ENCODE data around the gene KCNQ1. TPM values are rescaled to one million over a fixed set of nuclear protein-coding genes. Genes with fewer than 3 reads are reported as not detected.

Gene KCNQ1
- total and polyA plus RNA-seq, 2 experiments from 2014 or later = not detected

GRCh38 chr11:2824851-2825250 is 380.0 kb downstream of the KCNQ1 start:
- no peaks in the 10 kb centered on the region for H4K20me1 ChIP-seq (ENCODE audit: insufficient read depth)
- H3K9me3 ChIP-seq (ENCODE audit: low read depth) = no peaks in the 10 kb centered on the region
- peak overlapping the region; percentile 79; the same call in 1 of the 2 replicates for H3K9ac ChIP-seq
- 0 out of 2 replicates have a peak, but pooled peaks cover under 1% of the 10 kb centered on the region for H3K27me3 ChIP-seq (replicated peaks; ENCODE audit: insufficient read depth)
- H3K36me3 ChIP-seq (ENCODE audit: low read depth) = no peaks in the 10 kb centered on the region
- DNase-seq = peak; percentile 24
- H3K9me2 ChIP-seq (ENCODE audit: insufficient read depth) = no peaks in the 10 kb centered on the region
- H3F3A ChIP-seq (ENCODE audit: insufficient read depth) = peaks cover 9% of the 10 kb centered on the region; the same call in 1 of the 2 replicates
- WGBS, 2 experiments (ENCODE audit: low coverage in 1 of 2, low lambda C conversion rate in 2 of 2, missing lambda C conversion rate in 2 of 2) = 18 to 22% methylated on average over 11 to 17 of the region's 18 CpGs
- H2AFZ ChIP-seq = peak overlapping the region; percentile 75
- peaks cover 21% of the 10 kb centered on the region for H3K4me1 ChIP-seq (ENCODE audit: insufficient read depth)
- H3K4me2 ChIP-seq (ENCODE audit: unreplicated experiment) = peak overlapping the region; percentile 69
- peak overlapping the region; percentile 94 for H3K27ac ChIP-seq
- no peaks in the 10 kb centered on the region for H3K79me2 ChIP-seq (ENCODE audit: insufficient read depth)
- no peak for TF ChIP-seq EZH2 (IDR thresholded peaks at IDR 0.05; ENCODE audit: insufficient read depth, poor library complexity, severe bottlenecking)
- no peak for TF ChIP-seq EZH2phosphoT487 (IDR thresholded peaks at IDR 0.05; ENCODE audit: insufficient read depth, low read depth)
- no peak overlapping the region for H3K4me3 ChIP-seq
- in situ Hi-C loops (cut with MboI) = no loop called here

- in situ Hi-C loops (cut with MboI) = no loop called here
- Histone ChIP-seq H3K4me1 (ENCODE audit: insufficient read depth) (peaks cover 21% of the 10 kb centered on the region), H3K4me3 (peak overlapping the region; percentile 46)
Observed at GRCh38 chr11:2825261-2825888, 380.6 kb downstream of the KCNQ1 start.

GRCh38 chr11:2825889-2826678 is 381.3 kb downstream of the KCNQ1 start:
- H3K9me2 ChIP-seq (ENCODE audit: insufficient read depth) = no peaks in the 10 kb centered on the region
- no peaks in the 10 kb centered on the region for H3K79me2 ChIP-seq (ENCODE audit: insufficient read depth)
- no peaks in the 10 kb centered on the region for H4K20me1 ChIP-seq (ENCODE audit: insufficient read depth)
- in situ Hi-C loops (cut with MboI) = no loop called here
- H3F3A ChIP-seq (ENCODE audit: insufficient read depth) = peaks cover 9% of the 10 kb centered on the region; the same call in 1 of the 2 replicates
- peak overlapping the region; percentile 75 for H2AFZ ChIP-seq
- peaks cover 21% of the 10 kb centered on the region for H3K4me1 ChIP-seq (ENCODE audit: insufficient read depth)
- peak; percentile 95 for DNase-seq
- no peaks in the 10 kb centered on the region for H3K9me3 ChIP-seq (ENCODE audit: low read depth)
- WGBS, 2 experiments (ENCODE audit: low coverage in 1 of 2, low lambda C conversion rate in 2 of 2, missing lambda C conversion rate in 2 of 2) = 2% methylated on average over 22 to 27 of the region's 29 CpGs
- H3K4me2 ChIP-seq (ENCODE audit: unreplicated experiment) = peak overlapping the region; percentile 69
- H3K27ac ChIP-seq = peak overlapping the region; percentile 94
- H3K36me3 ChIP-seq (ENCODE audit: low read depth) = no peaks in the 10 kb centered on the region
- no peaks in the 10 kb centered on the region for H3K27me3 ChIP-seq (replicated peaks; ENCODE audit: insufficient read depth)
- peak overlapping the region; percentile 79 for H3K9ac ChIP-seq
- no peak for TF ChIP-seq EZH2 (IDR thresholded peaks at IDR 0.05; ENCODE audit: insufficient read depth, poor library complexity, severe bottlenecking)
- TF ChIP-seq EZH2phosphoT487 (IDR thresholded peaks at IDR 0.05; ENCODE audit: insufficient read depth, low read depth) = no peak
- H3K4me3 ChIP-seq = peak overlapping the region; percentile 46

More at GRCh38 chr11:2825261-2825888, 380.6 kb downstream of the KCNQ1 start:
- peak overlapping the region; percentile 75 for H2AFZ ChIP-seq
- peak overlapping the region; percentile 94 for H3K27ac ChIP-seq
- TF ChIP-seq EZH2phosphoT487 (IDR thresholded peaks at IDR 0.05; ENCODE audit: insufficient read depth, low read depth) (no peak), EZH2 (IDR thresholded peaks at IDR 0.05; ENCODE audit: insufficient read depth, poor library complexity, severe bottlenecking) (no peak)
- H3K9ac ChIP-seq = peak overlapping the region; percentile 79
- peak overlapping the region; percentile 69 for H3K4me2 ChIP-seq (ENCODE audit: unreplicated experiment)
- DNase-seq = peak; percentile 80
- no peaks in the 10 kb centered on the region for H3K27me3 ChIP-seq (replicated peaks; ENCODE audit: insufficient read depth)
- H3K36me3 ChIP-seq (ENCODE audit: low read depth) = no peaks in the 10 kb centered on the region
- 4% methylated on average over 22 of the region's 22 CpGs for WGBS, 2 experiments (ENCODE audit: low coverage in 1 of 2, low lambda C conversion rate in 2 of 2, missing lambda C conversion rate in 2 of 2)
- no peaks in the 10 kb centered on the region for H3K9me3 ChIP-seq (ENCODE audit: low read depth)
- no peaks in the 10 kb centered on the region for H4K20me1 ChIP-seq (ENCODE audit: insufficient read depth)
- peaks cover 9% of the 10 kb centered on the region; the same call in 1 of the 2 replicates for H3F3A ChIP-seq (ENCODE audit: insufficient read depth)
- H3K79me2 ChIP-seq (ENCODE audit: insufficient read depth) = no peaks in the 10 kb centered on the region
- no peaks in the 10 kb centered on the region for H3K9me2 ChIP-seq (ENCODE audit: insufficient read depth)

- peak overlapping the region; percentile 69 for H3K4me2 ChIP-seq (ENCODE audit: unreplicated experiment)
- 31 to 34% methylated on average over 4 of the region's 4 CpGs for WGBS, 2 experiments (ENCODE audit: low coverage in 1 of 2, low lambda C conversion rate in 2 of 2, missing lambda C conversion rate in 2 of 2)
- peak overlapping the region; percentile 94 for H3K27ac ChIP-seq
- DNase-seq = peak; percentile 21
- H3F3A ChIP-seq (ENCODE audit: insufficient read depth) = peaks cover 9% of the 10 kb centered on the region; the same call in 1 of the 2 replicates
- H3K27me3 ChIP-seq (replicated peaks; ENCODE audit: insufficient read depth) = no peaks in the 10 kb centered on the region
- no peaks in the 10 kb centered on the region for H3K36me3 ChIP-seq (ENCODE audit: low read depth)
- H3K9ac ChIP-seq = peak overlapping the region; percentile 79
- 0 out of 2 replicates have a peak overlapping the region, but pooled peaks have one; percentile 46 for H3K4me3 ChIP-seq
- no peaks in the 10 kb centered on the region for H3K79me2 ChIP-seq (ENCODE audit: insufficient read depth)
- H3K9me2 ChIP-seq (ENCODE audit: insufficient read depth) = no peaks in the 10 kb centered on the region
- peak overlapping the region; percentile 75 for H2AFZ ChIP-seq
- in situ Hi-C loops (cut with MboI) = no loop called here
- no peaks in the 10 kb centered on the region for H4K20me1 ChIP-seq (ENCODE audit: insufficient read depth)
- H3K4me1 ChIP-seq (ENCODE audit: insufficient read depth) = peaks cover 21% of the 10 kb centered on the region
- no peaks in the 10 kb centered on the region for H3K9me3 ChIP-seq (ENCODE audit: low read depth)
- TF ChIP-seq EZH2 (IDR thresholded peaks at IDR 0.05; ENCODE audit: insufficient read depth, poor library complexity, severe bottlenecking) (no peak), EZH2phosphoT487 (IDR thresholded peaks at IDR 0.05; ENCODE audit: insufficient read depth, low read depth) (no peak)
Observed at GRCh38 chr11:2826679-2827056, 381.9 kb downstream of the KCNQ1 start.
